ENCODE results near the gene NADSYN1. TPM values are rescaled to one million over a fixed set of nuclear protein-coding genes. Genes with fewer than 3 reads are reported as not detected.

Gene NADSYN1
- total and polyA plus RNA-seq, 2 of the 13 experiments (the other 11 are each of a cell fraction or from before 2014, with no cell fraction given): 35.7 to 51.5 TPM

GRCh38 chr11:71453037-71453917 is at the start of gene NADSYN1 (continued):
- TF ChIP-seq DMTF1 (CRISPR knock-in tag; IDR thresholded peaks at IDR 0.05) (no peak), ATF7 (IDR thresholded peaks at IDR 0.05) (no peak), ATF7 (CRISPR knock-in tag; IDR thresholded peaks at IDR 0.05) (no peak), FOXP4 (CRISPR knock-in tag; IDR thresholded peaks at IDR 0.05) (no peak), KAT7 (CRISPR knock-in tag; IDR thresholded peaks at IDR 0.05; ENCODE audit: borderline replicate concordance) (peak; percentile 55; the same call in 1 of the 2 replicates), IRF9 (CRISPR knock-in tag; IDR thresholded peaks at IDR 0.05; ENCODE audit: borderline replicate concordance) (no peak; the same call in 1 of the 2 replicates), TBL1XR1 (IDR thresholded peaks at IDR 0.05; ENCODE audit: borderline replicate concordance, low read length, partially characterized antibody) (no peak), HNRNPL (IDR thresholded peaks at IDR 0.05; ENCODE audit: low read depth, low read length) (peak; percentile 61; the same call in 1 of the 2 replicates), KDM3A (CRISPR knock-in tag; IDR thresholded peaks at IDR 0.05; ENCODE audit: low read depth) (no peak), PHF8 (CRISPR knock-in tag; IDR thresholded peaks at IDR 0.05) (peak; percentile 93), ZNF10 (CRISPR knock-in tag; IDR thresholded peaks at IDR 0.05; ENCODE audit: borderline replicate concordance, low read depth) (no peak), SIN3B (IDR thresholded peaks at IDR 0.05; ENCODE audit: low read length) (no peak), PRDM10 (CRISPR knock-in tag; IDR thresholded peaks at IDR 0.05; ENCODE audit: low read depth) (no peak), MED13 (CRISPR knock-in tag; IDR thresholded peaks at IDR 0.05) (no peak), ZFAT (CRISPR knock-in tag; conservative IDR thresholded peaks at IDR 0.05) (no peak), ZNF570 (CRISPR knock-in tag; IDR thresholded peaks at IDR 0.05; ENCODE audit: borderline replicate concordance) (no peak), ZNF136 (CRISPR knock-in tag; IDR thresholded peaks at IDR 0.05; ENCODE audit: low read depth) (no peak), FIP1L1 (IDR thresholded peaks at IDR 0.05; ENCODE audit: borderline replicate concordance, insufficient read depth, low read depth, low read length) (no peak)
